K562 (cell line): ENCODE results near the gene TEX22. TPM values are rescaled to one million over a fixed set of nuclear protein-coding genes. Genes with fewer than 3 reads are reported as not detected.

ENCODE experiments used
- ATAC-seq: fragments of 200-7000 bp; cut with Tn5 transposase; 3 replicates; pipeline ENCODE4 v1.9.1; 2020; ENCODE audit warnings: moderate library complexity
- BruUV-seq: library from RNA; stranded (reverse); fragments of 400-500 nt; replicated peaks from 2 replicates; lab custom pipeline; 2021; lab: Mats Ljungman, UMichigan
- CTCF ChIA-PET: fragments of 300-600 bp; formaldehyde crosslinking; extraction: SDS; loops from one replicate; lab custom pipeline; 2021; ENCODE audit warnings: low intra/inter-chr PET ratio; lab: Yijun Ruan, JAX
- POLR2A ChIA-PET: fragments of 300-600, 350-650 bp; sonication (Branson Sonifier 250); formaldehyde crosslinking; extraction: SDS; loops from one replicate; lab custom pipeline; 2021; ENCODE audit warnings: antibody characterized with exemption, inconsistent platforms; lab: Yijun Ruan, JAX
- DNase-seq, 4 experiments: peaks; one replicate each; pipeline versions ENCODE4 v3.0.0 to v3.0.0-alpha.2; 2011 to 2018; ENCODE audit warnings: low spot score in 3 of 4, mixed read lengths in 3 of 4; ENCODE audit errors: extremely low read depth in 1 of 4
- FAIRE-seq: peaks from 2 replicates; lab custom pipeline; 2011; peaks lifted over from hg19 to GRCh38; lab: Jason Lieb, UNC
- H2AFZ ChIP-seq: 2 replicates; pipeline ENCODE4 v1.6.0; 2011; ENCODE audit warnings: low read depth, low read length, control low read depth, inconsistent platforms
- H3K27ac ChIP-seq: fragments of 200-600 bp; 3 replicates; pipeline ENCODE4 v1.8.0; 2011; ENCODE audit warnings: low read depth, mild to moderate bottlenecking, control low read depth, inconsistent platforms, low read length, moderate library complexity, mixed read lengths; ENCODE audit errors: extremely low read depth
- H3K27me3 ChIP-seq, 2 experiments: fragments of 300-600 bp in 1 of 2; 2 replicates in 1 of 2; 3 replicates in 1 of 2; pipeline versions ENCODE4 v1.6.0 to v1.8.0; 2011; ENCODE audit warnings: inconsistent platforms in 2 of 2, low read length in 2 of 2, mild to moderate bottlenecking in 1 of 2, mixed read lengths in 1 of 2, moderate library complexity in 1 of 2; ENCODE audit not compliant: control insufficient read depth in 2 of 2, insufficient read depth in 2 of 2
- H3K36me3 ChIP-seq: fragments of 300-600 bp; 3 replicates; pipeline ENCODE4 v1.8.0; 2011; ENCODE audit warnings: mild to moderate bottlenecking, low read length, inconsistent platforms; ENCODE audit not compliant: control insufficient read depth, insufficient read depth
- H3K4me1 ChIP-seq, 2 experiments: fragments of 200-600 bp in 1 of 2; replicated peaks in 1 of 2; 2 replicates in 1 of 2; 3 replicates in 1 of 2; pipeline versions ENCODE4 v1.5.1 to v1.8.0; 2011; ENCODE audit warnings: inconsistent platforms in 2 of 2, low read length in 2 of 2, mild to moderate bottlenecking in 1 of 2, mixed read lengths in 1 of 2, moderate library complexity in 1 of 2; ENCODE audit not compliant: control insufficient read depth in 2 of 2, insufficient read depth in 2 of 2
- H3K4me2 ChIP-seq: 2 replicates; pipeline ENCODE4 v1.6.1; 2011; ENCODE audit warnings: low read length, control low read depth, inconsistent platforms, mixed read lengths; ENCODE audit not compliant: insufficient read depth
- H3K4me3 ChIP-seq: fragments of 200-600 bp; sonication (generic), shearing (Covaris generic); 2 replicates; pipeline ENCODE4 v1.5.1; 2016; ENCODE audit warnings: control low read depth, inconsistent platforms
- H3K79me2 ChIP-seq: fragments of 200-600 bp; 3 replicates; pipeline ENCODE4 v1.8.0; 2011; ENCODE audit warnings: low read length, inconsistent platforms; ENCODE audit not compliant: control insufficient read depth, insufficient read depth
- H3K9ac ChIP-seq, 2 experiments: 2 replicates each; pipeline versions ENCODE4 v1.6.0 to v1.6.1; 2011; ENCODE audit warnings: low read depth in 2 of 2, low read length in 2 of 2, control low read depth in 1 of 2, inconsistent platforms in 1 of 2, mild to moderate bottlenecking in 1 of 2, mixed read lengths in 1 of 2; ENCODE audit not compliant: insufficient read depth in 1 of 2
- H3K9me1 ChIP-seq: one replicate; pipeline ENCODE4 v1.6.0; 2011; ENCODE audit warnings: inconsistent platforms, mild to moderate bottlenecking, low read length, moderate library complexity; ENCODE audit not compliant: control insufficient read depth, insufficient read depth
- H3K9me3 ChIP-seq: replicated peaks from 2 replicates; pipeline ENCODE4 v1.5.1; 2011; ENCODE audit warnings: low read depth, low read length, inconsistent platforms; ENCODE audit not compliant: control insufficient read depth, insufficient read depth
- H4K20me1 ChIP-seq: replicated peaks from 2 replicates; pipeline ENCODE4 v1.6.1; 2011; ENCODE audit warnings: low read length, inconsistent platforms, mixed read lengths; ENCODE audit not compliant: control insufficient read depth, insufficient read depth
- DMBX1 ChIP-seq: fragments of 250-450 bp; sonication (Bioruptor Pico); IDR thresholded peaks from 2 replicates; pipeline ENCODE4 v1.8.0; 2022; ENCODE audit warnings: inconsistent platforms, mild to moderate bottlenecking, moderate library complexity, borderline replicate concordance
- FOXA1 ChIP-seq: fragments of 450-650 bp; IDR thresholded peaks from 2 replicates; pipeline ENCODE4 v1.6.1; 2016; ENCODE audit warnings: mild to moderate bottlenecking, borderline replicate concordance
- POLR2G ChIP-seq: fragments of 200-400 bp; formaldehyde crosslinking; IDR thresholded peaks from 2 replicates; pipeline ENCODE4 v1.6.1; 2017; ENCODE audit warnings: low read depth, mild to moderate bottlenecking, antibody characterized with exemption, low read length, moderate library complexity
- WGBS: fragments of 100-300 bp; shearing (Covaris generic); methylation state at CpG from one replicate; pipeline ENCODE4 v1.1.6; 2016; ENCODE audit warnings: low coverage, mixed read lengths; ENCODE audit not compliant: insufficient coverage; ENCODE audit errors: missing lambda C conversion rate; 5-methylcytosine and 5-hydroxymethylcytosine counted together
- in situ Hi-C: fragments of 300-500 bp; cut with MboI; formaldehyde crosslinking; loops from 4 replicates; pipeline ENCODE4 v1.15.0; 2018; ENCODE audit warnings: inconsistent platforms, mixed read lengths
- intact Hi-C: fragments of 100-400 bp; cut with micrococcal nuclease; formaldehyde crosslinking; loops from 2 replicates; pipeline ENCODE4 v1.14.2; 2022
- polyA plus RNA-seq, 8 experiments: library from polyadenylated mRNA; depleted of rRNA in 4 of 8; stranded (reverse) in 5 of 8; unstranded in 3 of 8; fragments of >200 nt; fragmentation: Nextera tagmentation in 2 of 8; fragmentation: Illumina TruSeq in 1 of 8; extraction: Ambion mirVana in 2 of 8; extraction: Trizol in 1 of 8; gene quantifications; 2 replicates each; pipeline versions ENCODE4 v1.2.1 to v1.2.3, GENCODE V29; 2011 to 2014; ENCODE audit warnings: inconsistent platforms in 1 of 8, missing spikeins in 1 of 8
- total RNA-seq, 7 experiments: library from RNA; depleted of rRNA in 6 of 7; stranded (reverse); fragments of >200 nt in 6 of 7; fragmentation: Illumina TruSeq in 2 of 7; extraction: Trizol in 2 of 7; gene quantifications; 2 replicates each; pipeline versions ENCODE4 v1.2.1 to v1.2.3, GENCODE V29; 2011 to 2021; ENCODE audit warnings: low replicate concordance in 1 of 7

Gene TEX22
- total and polyA plus RNA-seq, 9 of the 15 experiments (the other 6 are each of a cell fraction or from before 2014, with no cell fraction given): 0.04 to 1.7 (median 0.23) TPM; not detected in 2

DNA sequence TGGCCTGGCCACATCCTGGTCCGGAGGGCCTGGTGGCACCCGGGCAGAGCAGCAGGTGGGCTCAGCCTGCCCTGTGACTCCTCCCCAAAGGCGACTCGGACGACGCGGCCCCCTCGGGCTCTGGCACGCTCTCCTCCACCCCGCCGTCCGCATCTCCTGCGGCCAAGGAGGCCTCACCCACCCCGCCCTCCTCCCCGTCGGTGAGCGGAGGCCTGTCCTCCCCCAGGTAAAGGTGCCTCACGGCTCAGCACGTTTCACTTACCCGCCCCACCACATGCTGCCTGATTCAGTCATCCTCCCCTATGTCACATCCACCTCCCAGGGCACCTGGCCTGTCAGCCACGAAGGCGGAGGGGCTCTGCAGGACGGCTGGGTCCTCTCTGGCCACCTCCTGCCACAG, 6.8 kb upstream of the TEX22 start (continued):
- TF ChIP-seq DMBX1 (CRISPR knock-in tag): no peak

DNA sequence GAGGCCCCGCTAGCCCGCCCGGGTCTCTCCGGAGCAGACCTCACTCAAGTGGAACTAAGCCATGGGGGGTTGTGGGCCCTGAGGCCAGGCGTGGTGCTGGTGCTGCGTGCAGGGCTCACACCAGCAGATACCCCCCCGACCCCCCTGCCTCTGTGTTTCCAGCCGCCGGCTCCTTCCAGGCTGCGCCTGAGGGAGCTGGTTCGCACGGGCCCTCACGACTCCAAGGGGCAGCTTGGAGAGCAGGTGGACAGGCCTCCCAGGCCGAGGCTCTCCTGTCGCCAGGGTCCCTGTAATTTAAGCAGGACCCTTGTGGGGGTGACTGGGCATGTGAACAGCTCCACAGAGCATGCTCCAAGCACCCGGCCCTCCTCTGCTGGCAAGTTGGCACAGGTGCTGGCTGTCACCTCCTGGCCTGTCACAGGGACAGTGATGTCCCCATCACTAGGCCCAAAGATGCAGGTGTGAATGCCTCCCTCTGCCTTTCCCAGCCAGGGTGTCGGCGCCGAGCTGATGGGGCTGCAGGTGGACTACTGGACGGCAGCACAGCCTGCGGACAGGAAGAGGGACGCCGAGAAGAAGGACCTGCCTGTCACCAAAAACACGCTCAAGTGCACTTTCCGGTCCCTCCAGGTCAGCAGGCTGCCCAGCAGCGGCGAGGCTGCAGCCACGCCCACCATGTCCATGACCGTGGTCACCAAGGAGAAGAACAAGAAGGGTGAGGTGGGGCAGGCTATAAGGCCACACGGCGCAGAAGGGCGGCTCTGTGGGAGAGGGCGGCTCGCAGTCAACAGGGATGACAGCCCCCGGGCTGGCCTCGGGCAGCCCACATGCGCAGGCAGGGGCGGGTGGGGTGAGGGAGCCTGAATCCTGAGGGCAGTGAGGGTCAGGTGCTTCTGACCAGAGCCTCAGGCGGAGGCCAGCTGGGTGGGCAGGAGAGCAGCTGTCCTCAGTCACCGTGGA, 5.9 kb upstream of the TEX22 start:
- ChIA-PET CTCF (no interaction called here), POLR2A (no interaction called here)
- no peaks in the 10 kb centered on the region for H3K79me2 ChIP-seq
- peaks cover 0 to 71% of the 10 kb centered on the region in 2 experiments; a peak in 4 of 5 replicates for H3K4me1 ChIP-seq
- H3K9ac ChIP-seq: no peak overlapping the region; a peak in 1 of 4 replicates
- H3K36me3 ChIP-seq: no peaks in the 10 kb centered on the region
- no peak overlapping the region for H2AFZ ChIP-seq
- no TSS peak for BruUV-seq
- H3K27ac ChIP-seq: no peak overlapping the region
- FAIRE-seq (no peak), DNase-seq (no peak), ATAC-seq (no peak)
- TF ChIP-seq POLR2G (0 out of 2 replicates have a peak, but pooled peaks have one; percentile 31), FOXA1 (no peak)
- no peak overlapping the region for H3K4me3 ChIP-seq
- 56% methylated on average over 18 of the region's 40 CpGs for WGBS
- H3K9me1 ChIP-seq: no peaks in the 10 kb centered on the region
- in situ Hi-C loops (no loop called here), intact Hi-C loops (no loop called here)
- H4K20me1 ChIP-seq: no peaks in the 10 kb centered on the region
- no peak overlapping the region for H3K4me2 ChIP-seq
- H3K9me3 ChIP-seq: no peaks in the 10 kb centered on the region
- no peaks in the 10 kb centered on the region for H3K27me3 ChIP-seq
